ENCODE results near the gene CD19. TPM values are rescaled to one million over a fixed set of nuclear protein-coding genes. Genes with fewer than 3 reads are reported as not detected.
"Not testable (repeated sequence)": the region's sequence is repeated elsewhere in the genome, so short reads cannot be mapped to it uniquely, and the experiment has no call there.

Gene CD19
- total RNA-seq, 4 donors from 2014 or later, result 0.59 to 1.3 TPM; not detected in 2

- no peak for DNase-seq (ENCODE audit: low spot score in 2 of 2)
- Histone ChIP-seq H3K27ac (no peak overlapping the region), H3K4me3 (no peak overlapping the region), H3K9me3 (no peaks in the 10 kb centered on the region), H3K36me3 (peaks cover 3 to 70% (median 12%) of the 10 kb centered on the region in 3 donors), H3K4me1 (no peaks in the 10 kb centered on the region), H3K27me3 (no peaks in the 10 kb centered on the region)
- no peak for TF ChIP-seq EP300 (IDR thresholded peaks at IDR 0.05)
- TF ChIP-seq CTCF (IDR thresholded peaks at IDR 0.05), result no peak
- TF ChIP-seq POLR2A (IDR thresholded peaks at IDR 0.05), result no peak
- 84 to 88% methylated on average over 2 of the region's 2 CpGs for WGBS, 2 donors
These were observed 32.7 kb downstream of the CD19 start for GRCh38 chr16:28964496-28964895.

- no peak overlapping the region for H3K4me3 ChIP-seq
- H3K27me3 ChIP-seq, result no peaks in the 10 kb centered on the region
- no peak overlapping the region for H3K27ac ChIP-seq
- 86 to 88% methylated on average over 4 of the region's 4 CpGs for WGBS, 2 donors
- TF ChIP-seq EP300 (IDR thresholded peaks at IDR 0.05) (no peak), POLR2A (IDR thresholded peaks at IDR 0.05) (no peak), CTCF (IDR thresholded peaks at IDR 0.05) (no peak)
- no peaks in the 10 kb centered on the region for H3K4me1 ChIP-seq
- no peak for DNase-seq (ENCODE audit: low spot score in 2 of 2)
- no peaks in the 10 kb centered on the region for H3K9me3 ChIP-seq
- peaks cover 0 to 50% (median 12%) of the 10 kb centered on the region in 3 donors for H3K36me3 ChIP-seq
These were observed 35.4 kb downstream of the CD19 start for GRCh38 chr16:28967156-28967555.

DNA sequence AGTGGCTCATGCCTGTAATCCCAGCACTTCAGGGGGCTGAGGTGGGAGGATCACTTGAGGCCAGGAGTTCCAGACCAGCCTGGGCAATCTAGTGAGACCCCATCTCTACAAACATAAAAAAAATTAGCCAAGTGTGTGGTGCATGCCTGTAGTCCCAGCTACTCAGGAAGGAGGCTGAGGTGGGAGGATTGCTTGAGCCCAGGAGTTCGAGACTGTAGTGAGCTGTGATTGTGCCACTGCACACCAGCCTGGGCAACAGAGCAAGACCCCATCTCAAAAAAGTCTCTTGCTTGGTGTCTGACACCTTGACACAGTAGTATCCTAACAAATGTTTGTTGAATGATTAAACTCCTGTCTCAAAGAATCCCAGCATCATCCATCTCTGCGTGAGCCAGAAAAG, 37.9 kb downstream of the CD19 start:
- not testable (repeated sequence) for H3K9me3 ChIP-seq; DNase-seq (ENCODE audit: low spot score in 2 of 2); H3K27ac ChIP-seq; H3K4me3 ChIP-seq; H3K27me3 ChIP-seq
- WGBS, 2 donors, result 84 to 96% methylated on average over 2 of the region's 2 CpGs
- H3K36me3 ChIP-seq, result peaks cover 0 to 25% (median 0%) of the 10 kb centered on the region in 3 donors
- peaks cover 0 to 11% (median 0%) of the 10 kb centered on the region in 4 donors for H3K4me1 ChIP-seq

GRCh38 chr16:28974007-28974436, 42.3 kb downstream of the CD19 start:
- WGBS, 2 donors, result 0% methylated on average over 17 of the region's 17 CpGs
- peak in 1 of 2 donors; percentile 51 for DNase-seq (ENCODE audit: low spot score in 2 of 2)
- Histone ChIP-seq H3K4me3 (peak overlapping the region; percentile 91 to 97 (median 94)), H3K4me1 (peaks cover 0 to 33% (median 12%) of the 10 kb centered on the region in 4 donors), H3K27ac (peak overlapping the region; percentile 85 to 93 (median 90)), H3K9me3 (no peaks in the 10 kb centered on the region), H3K27me3 (no peaks in the 10 kb centered on the region), H3K36me3 (peaks cover 0 to 27% (median 0%) of the 10 kb centered on the region in 3 donors)
- TF ChIP-seq CTCF (IDR thresholded peaks at IDR 0.05) (peak; percentile 39 to 56 (median 45)), POLR2A (IDR thresholded peaks at IDR 0.05) (no peak), EP300 (IDR thresholded peaks at IDR 0.05) (no peak)

DNA sequence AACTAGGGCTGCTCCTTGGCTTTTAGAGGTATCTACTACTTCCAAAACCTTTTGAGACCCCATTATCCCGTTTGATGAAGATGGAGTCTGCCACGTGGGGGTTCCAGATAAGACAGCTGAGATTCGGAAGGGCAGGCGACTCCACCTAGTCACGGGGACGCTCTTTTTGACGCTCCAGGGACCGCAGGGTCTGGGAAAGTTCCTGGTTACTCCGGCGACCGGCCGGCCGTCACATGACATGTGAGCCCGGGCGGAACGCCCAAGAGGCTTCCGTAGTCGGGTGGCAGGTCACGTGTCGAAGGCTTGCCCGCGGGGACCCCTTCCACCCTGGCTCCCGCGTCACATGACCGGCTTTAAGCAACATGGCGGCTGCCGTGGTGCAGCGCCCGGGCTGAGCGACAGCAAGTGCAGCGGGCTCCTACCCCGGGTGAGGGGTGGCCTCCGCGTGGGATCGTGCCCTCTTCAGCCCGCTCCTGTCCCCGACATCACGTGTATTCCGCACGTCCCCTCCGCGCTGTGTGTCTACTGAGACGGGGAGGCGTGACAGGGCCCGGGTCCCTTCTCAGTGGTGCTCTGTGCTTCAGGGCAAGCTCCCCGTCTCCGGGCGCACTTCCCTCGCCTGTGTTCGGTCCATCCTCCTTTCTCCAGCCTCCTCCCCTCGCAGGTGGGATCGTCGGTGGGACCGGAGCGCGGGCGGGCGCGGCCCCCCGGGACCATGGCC, 42.8 kb downstream of the CD19 start, which contains the start of gene SPNS1:
TSS of gene SPNS1 (plus strand) at position 342 of the 721 bp plus-strand sequence. CDS start at position 716, 374 bp downstream.
- peak; percentile 97 to 98 for DNase-seq (ENCODE audit: low spot score in 2 of 2)
- TF ChIP-seq POLR2A (IDR thresholded peaks at IDR 0.05), result peak in 1 of 2 donors; percentile 49
- TF ChIP-seq CTCF (IDR thresholded peaks at IDR 0.05), result peak in 1 of 5 experiments; percentile 28
- peak; percentile 96 to 98 for TF ChIP-seq EP300 (IDR thresholded peaks at IDR 0.05)
- 0% methylated on average over 19 to 52 of the region's 60 CpGs for WGBS, 2 donors
- peaks cover 0 to 29% (median 0%) of the 10 kb centered on the region in 3 donors for H3K36me3 ChIP-seq
- H3K4me3 ChIP-seq, result peak within 1 kb of the TSS; percentile 91 to 97 (median 94)
- peaks cover 0 to 33% (median 12%) of the 10 kb centered on the region in 4 donors for H3K4me1 ChIP-seq
- H3K9me3 ChIP-seq, result no peaks in the 10 kb centered on the region
- no peaks in the 10 kb centered on the region for H3K27me3 ChIP-seq
- H3K27ac ChIP-seq, result peak within 1 kb of the TSS; percentile 85 to 93 (median 90)
